GM12878 (cell line): ENCODE data around the gene CACNA2D3.

Experiments used
- CBX5 ChIP-seq: sonication (generic); IDR thresholded peaks from 2 replicates; pipeline ENCODE4 v1.6.1; 2016; ENCODE audit warnings: low read depth, moderate library complexity, mild to moderate bottlenecking, inconsistent platforms
- CREM ChIP-seq: IDR thresholded peaks from 2 replicates; pipeline ENCODE4 v1.6.1; 2014; ENCODE audit warnings: antibody characterized with exemption, low read depth
- FOXM1 ChIP-seq: IDR thresholded peaks from 2 replicates; pipeline ENCODE4 v1.6.1; 2012; ENCODE audit warnings: low read depth, mild to moderate bottlenecking, inconsistent platforms, low read length, moderate library complexity
- NBN ChIP-seq: fragments of 450-650 bp; IDR thresholded peaks from 2 replicates; pipeline ENCODE4 v1.6.1; 2016
- NR2C2 ChIP-seq: IDR thresholded peaks from 2 replicates; pipeline ENCODE4 v1.6.1; 2011; ENCODE audit warnings: borderline replicate concordance, low read depth; ENCODE audit not compliant: control insufficient read depth, insufficient read length
- POLR2A ChIP-seq: IDR thresholded peaks from 2 replicates; pipeline ENCODE4 v1.6.1; 2011; ENCODE audit warnings: low read depth, mild to moderate bottlenecking, low read length
- RAD21 ChIP-seq: IDR thresholded peaks from 2 replicates; pipeline ENCODE4 v1.6.1; 2011; ENCODE audit warnings: mild to moderate bottlenecking, low read depth, low read length, moderate library complexity; ENCODE audit not compliant: insufficient read depth
- RAD51 ChIP-seq: fragments of 450-650 bp; IDR thresholded peaks from 2 replicates; pipeline ENCODE4 v1.6.1; 2016; ENCODE audit warnings: moderate library complexity, mild to moderate bottlenecking, inconsistent platforms
- RCOR1 ChIP-seq: conservative IDR thresholded peaks from 2 replicates; pipeline ENCODE4 v1.6.1; 2012; ENCODE audit warnings: low read depth, low read length, improper control_type of control experiment
- ZSCAN29 ChIP-seq: fragments of 450-650 bp; IDR thresholded peaks from 2 replicates; pipeline ENCODE4 v1.6.1; 2017; ENCODE audit warnings: mild to moderate bottlenecking, moderate library complexity
- TF ChIP-seq, protein P1 (sequence below), 3 experiments: IDR thresholded peaks in 2 of 3; conservative IDR thresholded peaks in 1 of 3; 2 replicates each; pipeline ENCODE4 v1.5.1; 2011; ENCODE audit warnings: low read depth in 3 of 3, low read length in 3 of 3, mild to moderate bottlenecking in 3 of 3, control low read depth in 2 of 3, moderate library complexity in 2 of 3, inconsistent platforms in 1 of 3, mixed read lengths in 1 of 3; ENCODE audit not compliant: control insufficient read depth in 2 of 3, insufficient read depth in 1 of 3; ENCODE audit errors: extremely low read depth in 1 of 3
- TF ChIP-seq, protein P2 (sequence below): fragments of 450-650 bp; IDR thresholded peaks from 2 replicates; pipeline ENCODE4 v1.6.1; 2016; ENCODE audit warnings: mild to moderate bottlenecking, moderate library complexity, borderline replicate concordance
- TF ChIP-seq, protein P3 (sequence below): IDR thresholded peaks from 2 replicates; pipeline ENCODE4 v1.6.1; 2011; ENCODE audit warnings: low read depth, low read length, improper control_type of control experiment, borderline replicate concordance

DNA sequence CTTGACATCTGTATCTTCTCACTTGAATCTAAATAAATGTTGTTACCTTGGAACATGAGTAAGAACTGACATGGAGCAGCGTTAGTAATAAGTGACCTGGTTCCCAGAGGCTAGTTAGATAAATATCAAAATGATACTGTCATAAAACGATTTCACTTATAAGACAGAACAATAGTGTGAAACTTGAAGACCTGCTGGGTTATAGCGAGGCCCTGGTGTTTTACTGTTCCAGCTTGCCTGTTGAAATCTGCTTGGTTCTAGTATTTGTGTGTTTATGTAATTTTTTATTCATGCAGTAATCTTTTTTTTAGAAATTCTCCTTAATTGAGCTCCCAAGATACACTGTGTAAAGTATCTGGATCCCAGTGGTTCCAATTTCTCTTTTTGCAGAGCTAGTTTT, 129.4 kb downstream of the CACNA2D3 start:
- TF ChIP-seq POLR2A, result no peak
- TF ChIP-seq, protein P1, sequence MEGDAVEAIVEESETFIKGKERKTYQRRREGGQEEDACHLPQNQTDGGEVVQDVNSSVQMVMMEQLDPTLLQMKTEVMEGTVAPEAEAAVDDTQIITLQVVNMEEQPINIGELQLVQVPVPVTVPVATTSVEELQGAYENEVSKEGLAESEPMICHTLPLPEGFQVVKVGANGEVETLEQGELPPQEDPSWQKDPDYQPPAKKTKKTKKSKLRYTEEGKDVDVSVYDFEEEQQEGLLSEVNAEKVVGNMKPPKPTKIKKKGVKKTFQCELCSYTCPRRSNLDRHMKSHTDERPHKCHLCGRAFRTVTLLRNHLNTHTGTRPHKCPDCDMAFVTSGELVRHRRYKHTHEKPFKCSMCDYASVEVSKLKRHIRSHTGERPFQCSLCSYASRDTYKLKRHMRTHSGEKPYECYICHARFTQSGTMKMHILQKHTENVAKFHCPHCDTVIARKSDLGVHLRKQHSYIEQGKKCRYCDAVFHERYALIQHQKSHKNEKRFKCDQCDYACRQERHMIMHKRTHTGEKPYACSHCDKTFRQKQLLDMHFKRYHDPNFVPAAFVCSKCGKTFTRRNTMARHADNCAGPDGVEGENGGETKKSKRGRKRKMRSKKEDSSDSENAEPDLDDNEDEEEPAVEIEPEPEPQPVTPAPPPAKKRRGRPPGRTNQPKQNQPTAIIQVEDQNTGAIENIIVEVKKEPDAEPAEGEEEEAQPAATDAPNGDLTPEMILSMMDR (IDR thresholded peaks at IDR 0.05 in 2 of 3, conservative IDR thresholded peaks at IDR 0.05 in 1 of 3; ENCODE audit: control insufficient read depth in 2 of 3, extremely low read depth in 1 of 3, insufficient read depth in 1 of 3, low read depth in 3 of 3, low read length in 3 of 3), result no peak
- TF ChIP-seq, protein P2, sequence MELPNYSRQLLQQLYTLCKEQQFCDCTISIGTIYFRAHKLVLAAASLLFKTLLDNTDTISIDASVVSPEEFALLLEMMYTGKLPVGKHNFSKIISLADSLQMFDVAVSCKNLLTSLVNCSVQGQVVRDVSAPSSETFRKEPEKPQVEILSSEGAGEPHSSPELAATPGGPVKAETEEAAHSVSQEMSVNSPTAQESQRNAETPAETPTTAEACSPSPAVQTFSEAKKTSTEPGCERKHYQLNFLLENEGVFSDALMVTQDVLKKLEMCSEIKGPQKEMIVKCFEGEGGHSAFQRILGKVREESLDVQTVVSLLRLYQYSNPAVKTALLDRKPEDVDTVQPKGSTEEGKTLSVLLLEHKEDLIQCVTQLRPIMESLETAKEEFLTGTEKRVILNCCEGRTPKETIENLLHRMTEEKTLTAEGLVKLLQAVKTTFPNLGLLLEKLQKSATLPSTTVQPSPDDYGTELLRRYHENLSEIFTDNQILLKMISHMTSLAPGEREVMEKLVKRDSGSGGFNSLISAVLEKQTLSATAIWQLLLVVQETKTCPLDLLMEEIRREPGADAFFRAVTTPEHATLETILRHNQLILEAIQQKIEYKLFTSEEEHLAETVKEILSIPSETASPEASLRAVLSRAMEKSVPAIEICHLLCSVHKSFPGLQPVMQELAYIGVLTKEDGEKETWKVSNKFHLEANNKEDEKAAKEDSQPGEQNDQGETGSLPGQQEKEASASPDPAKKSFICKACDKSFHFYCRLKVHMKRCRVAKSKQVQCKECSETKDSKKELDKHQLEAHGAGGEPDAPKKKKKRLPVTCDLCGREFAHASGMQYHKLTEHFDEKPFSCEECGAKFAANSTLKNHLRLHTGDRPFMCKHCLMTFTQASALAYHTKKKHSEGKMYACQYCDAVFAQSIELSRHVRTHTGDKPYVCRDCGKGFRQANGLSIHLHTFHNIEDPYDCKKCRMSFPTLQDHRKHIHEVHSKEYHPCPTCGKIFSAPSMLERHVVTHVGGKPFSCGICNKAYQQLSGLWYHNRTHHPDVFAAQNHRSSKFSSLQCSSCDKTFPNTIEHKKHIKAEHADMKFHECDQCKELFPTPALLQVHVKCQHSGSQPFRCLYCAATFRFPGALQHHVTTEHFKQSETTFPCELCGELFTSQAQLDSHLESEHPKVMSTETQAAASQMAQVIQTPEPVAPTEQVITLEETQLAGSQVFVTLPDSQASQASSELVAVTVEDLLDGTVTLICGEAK, result no peak
- TF ChIP-seq RAD51, result no peak
- no peak for TF ChIP-seq ZSCAN29
- no peak for TF ChIP-seq CREM
- TF ChIP-seq CBX5, result no peak
- TF ChIP-seq FOXM1, result no peak
- no peak for TF ChIP-seq NBN
- TF ChIP-seq, protein P3, sequence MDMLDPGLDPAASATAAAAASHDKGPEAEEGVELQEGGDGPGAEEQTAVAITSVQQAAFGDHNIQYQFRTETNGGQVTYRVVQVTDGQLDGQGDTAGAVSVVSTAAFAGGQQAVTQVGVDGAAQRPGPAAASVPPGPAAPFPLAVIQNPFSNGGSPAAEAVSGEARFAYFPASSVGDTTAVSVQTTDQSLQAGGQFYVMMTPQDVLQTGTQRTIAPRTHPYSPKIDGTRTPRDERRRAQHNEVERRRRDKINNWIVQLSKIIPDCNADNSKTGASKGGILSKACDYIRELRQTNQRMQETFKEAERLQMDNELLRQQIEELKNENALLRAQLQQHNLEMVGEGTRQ, result no peak
- TF ChIP-seq RAD21, result no peak
- no peak for TF ChIP-seq NR2C2
- TF ChIP-seq RCOR1, result no peak
